Liver (tissue), 9 donors: ENCODE measurements around the gene C2orf69. TPM values are rescaled to one million over a fixed set of nuclear protein-coding genes. Genes with fewer than 3 reads are reported as not detected.

ENCODE experiments used
- DNase-seq: peaks from one replicate; pipeline ENCODE4 v3.0.0-alpha.2; 2017; ENCODE audit warnings: low spot score
- H3K27ac ChIP-seq, 2 donors: one replicate each; pipeline ENCODE4 v1.7.0; 2013; ENCODE audit warnings: inconsistent platforms in 2 of 2, low read length in 2 of 2, control low read depth in 1 of 2, low read depth in 1 of 2, mild to moderate bottlenecking in 1 of 2
- H3K27me3 ChIP-seq, 4 donors: one replicate each; pipeline versions ENCODE4 v1.6.1 to v1.7.0; 2013; ENCODE audit warnings: low read length in 3 of 4, inconsistent platforms in 1 of 4, mild to moderate bottlenecking in 1 of 4, moderate library complexity in 1 of 4; ENCODE audit not compliant: control insufficient read depth in 4 of 4, insufficient read depth in 4 of 4
- H3K36me3 ChIP-seq, 4 donors: one replicate each; pipeline versions ENCODE4 v1.6.1 to v1.7.0; 2013; ENCODE audit warnings: low read length in 3 of 4, mild to moderate bottlenecking in 3 of 4, low read depth in 1 of 4, moderate library complexity in 1 of 4; ENCODE audit not compliant: control insufficient read depth in 4 of 4, insufficient read depth in 3 of 4
- H3K4me1 ChIP-seq, 4 donors: one replicate each; pipeline versions ENCODE4 v1.6.1 to v1.7.0; 2013; ENCODE audit warnings: low read length in 3 of 4, mild to moderate bottlenecking in 3 of 4, moderate library complexity in 1 of 4; ENCODE audit not compliant: control insufficient read depth in 4 of 4, insufficient read depth in 4 of 4
- H3K4me3 ChIP-seq, 3 donors: one replicate each; pipeline versions ENCODE4 v1.6.1 to v1.7.0; 2013; ENCODE audit warnings: low read length in 3 of 3, control low read depth in 1 of 3, low read depth in 1 of 3, mild to moderate bottlenecking in 1 of 3
- H3K9ac ChIP-seq, 2 donors: one replicate each; pipeline ENCODE4 v1.7.0; 2013; ENCODE audit warnings: low read length in 2 of 2, mild to moderate bottlenecking in 2 of 2, moderate library complexity in 2 of 2, control low read depth in 1 of 2, low read depth in 1 of 2
- H3K9me3 ChIP-seq, 4 donors: one replicate each; pipeline versions ENCODE4 v1.6.1 to v1.7.0; 2013; ENCODE audit warnings: low read length in 3 of 4; ENCODE audit not compliant: control insufficient read depth in 4 of 4
- EGR1 ChIP-seq, 2 donors: IDR thresholded peaks; 2 replicates each; pipeline ENCODE4 v1.6.1; 2016 to 2018; ENCODE audit warnings: antibody characterized with exemption in 2 of 2, low read depth in 2 of 2
- FOXA1 ChIP-seq: IDR thresholded peaks from 2 replicates; pipeline ENCODE4 v1.6.1; 2016; ENCODE audit warnings: antibody characterized with exemption
- FOXA2 ChIP-seq: IDR thresholded peaks from 2 replicates; pipeline ENCODE4 v1.6.1; 2016; ENCODE audit warnings: antibody characterized with exemption
- GABPA ChIP-seq, 2 donors: IDR thresholded peaks in 1 of 2; conservative IDR thresholded peaks in 1 of 2; 2 replicates each; pipeline ENCODE4 v1.6.1; 2016; ENCODE audit warnings: antibody characterized with exemption in 2 of 2, mild to moderate bottlenecking in 1 of 2, moderate library complexity in 1 of 2
- HNF4A ChIP-seq, 2 donors: conservative IDR thresholded peaks; 2 replicates each; pipeline ENCODE4 v1.6.1; 2016; ENCODE audit warnings: antibody characterized with exemption in 2 of 2, mild to moderate bottlenecking in 2 of 2
- HNF4G ChIP-seq: IDR thresholded peaks from 2 replicates; pipeline ENCODE4 v1.6.1; 2016; ENCODE audit warnings: antibody characterized with exemption
- JUND ChIP-seq, 2 donors: IDR thresholded peaks; 2 replicates each; pipeline ENCODE4 v1.6.1; 2016; ENCODE audit warnings: antibody characterized with exemption in 2 of 2
- NR2F2 ChIP-seq: IDR thresholded peaks from 2 replicates; pipeline ENCODE4 v1.6.1; 2016; ENCODE audit warnings: antibody characterized with exemption
- RAD21 ChIP-seq, 2 donors: IDR thresholded peaks; 2 replicates each; pipeline ENCODE4 v1.6.1; 2016; ENCODE audit warnings: antibody characterized with exemption in 2 of 2, mild to moderate bottlenecking in 2 of 2
- RXRA ChIP-seq, 2 donors: IDR thresholded peaks; 2 replicates each; pipeline ENCODE4 v1.6.1; 2017 to 2018; ENCODE audit warnings: antibody characterized with exemption in 2 of 2, mild to moderate bottlenecking in 1 of 2
- SP1 ChIP-seq: IDR thresholded peaks from 2 replicates; pipeline ENCODE4 v1.6.1; 2018; ENCODE audit warnings: antibody characterized with exemption, mild to moderate bottlenecking
- TAF1 ChIP-seq: conservative IDR thresholded peaks from 2 replicates; pipeline ENCODE4 v1.6.1; 2016; ENCODE audit warnings: antibody characterized with exemption, mild to moderate bottlenecking
- YY1 ChIP-seq: IDR thresholded peaks from 2 replicates; pipeline ENCODE4 v1.6.1; 2016; ENCODE audit warnings: antibody characterized with exemption, mild to moderate bottlenecking
- WGBS: extraction: QIAGEN DNeasy Blood & Tissue Kit; methylation state at CpG from one replicate; pipeline ENCODE4 v1.1.7; 2013; 5-methylcytosine and 5-hydroxymethylcytosine counted together
- polyA plus RNA-seq, 2 donors: library from polyadenylated mRNA; stranded (reverse) in 1 of 2; unstranded in 1 of 2; fragments of 200-250 nt in 1 of 2; fragments of >200 nt in 1 of 2; fragmentation: Nextera tagmentation in 1 of 2; extraction: Ambion mirVana in 1 of 2; gene quantifications; one replicate each; pipeline versions ENCODE4 v1.2.1 to v1.2.3, GENCODE V29; 2013 to 2015
- total RNA-seq, 2 donors: library from RNA; depleted of rRNA; stranded (reverse); fragments of >200 nt; gene quantifications; one replicate each; pipeline ENCODE4 v1.2.3, GENCODE V29; 2014
- TF ChIP-seq, protein P1 (sequence below): fragments of 150-350 bp; IDR thresholded peaks from 2 replicates; pipeline ENCODE4 v1.5.1; 2017; ENCODE audit warnings: improper control_type of control experiment, low read depth, low read length; ENCODE audit not compliant: missing input control
- TF ChIP-seq, protein P2 (sequence below): IDR thresholded peaks from 2 replicates; pipeline ENCODE4 v1.6.1; 2016; ENCODE audit warnings: antibody characterized with exemption
- TF ChIP-seq, protein P3 (sequence below): IDR thresholded peaks from 2 replicates; pipeline ENCODE4 v1.6.1; 2016; ENCODE audit warnings: antibody characterized with exemption
- TF ChIP-seq, protein P4 (sequence below): IDR thresholded peaks from 2 replicates; pipeline ENCODE4 v1.6.1; 2016; ENCODE audit warnings: antibody characterized with exemption
- TF ChIP-seq, protein P5 (sequence below): IDR thresholded peaks from 2 replicates; pipeline ENCODE4 v1.6.1; 2016; ENCODE audit warnings: antibody characterized with exemption, mild to moderate bottlenecking
- donor health status: healthy.
- donor health status: healthy.
- donor health status: healthy.
- donor health status: healthy.
- donor health status: healthy.

C2orf69 gene
- total and polyA plus RNA-seq, 4 donors: 4.3 to 9.1 (median 6.2) TPM

DNA sequence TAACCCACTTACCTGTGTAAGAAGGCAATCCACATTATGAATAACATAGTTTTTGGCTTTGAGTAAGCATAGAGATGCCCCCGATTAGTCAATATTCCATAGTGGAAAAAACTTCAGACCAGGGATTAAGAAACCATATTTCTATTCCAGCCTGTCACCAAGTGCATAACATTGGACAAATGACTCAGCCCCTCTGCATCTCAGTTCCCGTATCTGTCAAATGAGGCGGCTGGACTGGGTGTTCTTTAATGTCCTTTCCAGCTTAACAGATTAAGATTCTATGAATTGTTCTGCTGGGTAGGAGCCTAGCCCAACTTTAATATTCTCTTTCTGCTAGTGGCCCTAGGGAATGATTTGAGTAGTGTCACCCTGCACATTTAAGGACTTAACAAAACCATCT is 48.3 kb upstream of the C2orf69 start:
- no peaks in the 10 kb centered on the region for H3K27me3 ChIP-seq
- no peak for DNase-seq
- TF ChIP-seq, protein P1, sequence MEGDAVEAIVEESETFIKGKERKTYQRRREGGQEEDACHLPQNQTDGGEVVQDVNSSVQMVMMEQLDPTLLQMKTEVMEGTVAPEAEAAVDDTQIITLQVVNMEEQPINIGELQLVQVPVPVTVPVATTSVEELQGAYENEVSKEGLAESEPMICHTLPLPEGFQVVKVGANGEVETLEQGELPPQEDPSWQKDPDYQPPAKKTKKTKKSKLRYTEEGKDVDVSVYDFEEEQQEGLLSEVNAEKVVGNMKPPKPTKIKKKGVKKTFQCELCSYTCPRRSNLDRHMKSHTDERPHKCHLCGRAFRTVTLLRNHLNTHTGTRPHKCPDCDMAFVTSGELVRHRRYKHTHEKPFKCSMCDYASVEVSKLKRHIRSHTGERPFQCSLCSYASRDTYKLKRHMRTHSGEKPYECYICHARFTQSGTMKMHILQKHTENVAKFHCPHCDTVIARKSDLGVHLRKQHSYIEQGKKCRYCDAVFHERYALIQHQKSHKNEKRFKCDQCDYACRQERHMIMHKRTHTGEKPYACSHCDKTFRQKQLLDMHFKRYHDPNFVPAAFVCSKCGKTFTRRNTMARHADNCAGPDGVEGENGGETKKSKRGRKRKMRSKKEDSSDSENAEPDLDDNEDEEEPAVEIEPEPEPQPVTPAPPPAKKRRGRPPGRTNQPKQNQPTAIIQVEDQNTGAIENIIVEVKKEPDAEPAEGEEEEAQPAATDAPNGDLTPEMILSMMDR: no peak
- TF ChIP-seq, protein P2, sequence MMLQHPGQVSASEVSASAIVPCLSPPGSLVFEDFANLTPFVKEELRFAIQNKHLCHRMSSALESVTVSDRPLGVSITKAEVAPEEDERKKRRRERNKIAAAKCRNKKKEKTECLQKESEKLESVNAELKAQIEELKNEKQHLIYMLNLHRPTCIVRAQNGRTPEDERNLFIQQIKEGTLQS: no peak
- TF ChIP-seq NR2F2: no peak
- no peak for TF ChIP-seq RAD21 (IDR thresholded peaks at IDR 0.05)
- TF ChIP-seq GABPA (IDR thresholded peaks at IDR 0.05 in 1 of 2, conservative IDR thresholded peaks at IDR 0.05 in 1 of 2): no peak
- no peak for TF ChIP-seq YY1
- no peak for TF ChIP-seq EGR1 (IDR thresholded peaks at IDR 0.05; ENCODE audit: low read depth in 2 of 2)
- TF ChIP-seq HNF4A (conservative IDR thresholded peaks at IDR 0.05): no peak
- TF ChIP-seq TAF1: no peak
- no peak for TF ChIP-seq FOXA2
- TF ChIP-seq, protein P3, sequence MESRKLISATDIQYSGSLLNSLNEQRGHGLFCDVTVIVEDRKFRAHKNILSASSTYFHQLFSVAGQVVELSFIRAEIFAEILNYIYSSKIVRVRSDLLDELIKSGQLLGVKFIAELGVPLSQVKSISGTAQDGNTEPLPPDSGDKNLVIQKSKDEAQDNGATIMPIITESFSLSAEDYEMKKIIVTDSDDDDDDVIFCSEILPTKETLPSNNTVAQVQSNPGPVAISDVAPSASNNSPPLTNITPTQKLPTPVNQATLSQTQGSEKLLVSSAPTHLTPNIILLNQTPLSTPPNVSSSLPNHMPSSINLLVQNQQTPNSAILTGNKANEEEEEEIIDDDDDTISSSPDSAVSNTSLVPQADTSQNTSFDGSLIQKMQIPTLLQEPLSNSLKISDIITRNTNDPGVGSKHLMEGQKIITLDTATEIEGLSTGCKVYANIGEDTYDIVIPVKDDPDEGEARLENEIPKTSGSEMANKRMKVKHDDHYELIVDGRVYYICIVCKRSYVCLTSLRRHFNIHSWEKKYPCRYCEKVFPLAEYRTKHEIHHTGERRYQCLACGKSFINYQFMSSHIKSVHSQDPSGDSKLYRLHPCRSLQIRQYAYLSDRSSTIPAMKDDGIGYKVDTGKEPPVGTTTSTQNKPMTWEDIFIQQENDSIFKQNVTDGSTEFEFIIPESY: no peak
- TF ChIP-seq, protein P4, sequence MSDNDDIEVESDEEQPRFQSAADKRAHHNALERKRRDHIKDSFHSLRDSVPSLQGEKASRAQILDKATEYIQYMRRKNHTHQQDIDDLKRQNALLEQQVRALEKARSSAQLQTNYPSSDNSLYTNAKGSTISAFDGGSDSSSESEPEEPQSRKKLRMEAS: no peak
- no peak for TF ChIP-seq SP1
- no peak for TF ChIP-seq FOXA1
- TF ChIP-seq RXRA (IDR thresholded peaks at IDR 0.05): no peak
- TF ChIP-seq, protein P5, sequence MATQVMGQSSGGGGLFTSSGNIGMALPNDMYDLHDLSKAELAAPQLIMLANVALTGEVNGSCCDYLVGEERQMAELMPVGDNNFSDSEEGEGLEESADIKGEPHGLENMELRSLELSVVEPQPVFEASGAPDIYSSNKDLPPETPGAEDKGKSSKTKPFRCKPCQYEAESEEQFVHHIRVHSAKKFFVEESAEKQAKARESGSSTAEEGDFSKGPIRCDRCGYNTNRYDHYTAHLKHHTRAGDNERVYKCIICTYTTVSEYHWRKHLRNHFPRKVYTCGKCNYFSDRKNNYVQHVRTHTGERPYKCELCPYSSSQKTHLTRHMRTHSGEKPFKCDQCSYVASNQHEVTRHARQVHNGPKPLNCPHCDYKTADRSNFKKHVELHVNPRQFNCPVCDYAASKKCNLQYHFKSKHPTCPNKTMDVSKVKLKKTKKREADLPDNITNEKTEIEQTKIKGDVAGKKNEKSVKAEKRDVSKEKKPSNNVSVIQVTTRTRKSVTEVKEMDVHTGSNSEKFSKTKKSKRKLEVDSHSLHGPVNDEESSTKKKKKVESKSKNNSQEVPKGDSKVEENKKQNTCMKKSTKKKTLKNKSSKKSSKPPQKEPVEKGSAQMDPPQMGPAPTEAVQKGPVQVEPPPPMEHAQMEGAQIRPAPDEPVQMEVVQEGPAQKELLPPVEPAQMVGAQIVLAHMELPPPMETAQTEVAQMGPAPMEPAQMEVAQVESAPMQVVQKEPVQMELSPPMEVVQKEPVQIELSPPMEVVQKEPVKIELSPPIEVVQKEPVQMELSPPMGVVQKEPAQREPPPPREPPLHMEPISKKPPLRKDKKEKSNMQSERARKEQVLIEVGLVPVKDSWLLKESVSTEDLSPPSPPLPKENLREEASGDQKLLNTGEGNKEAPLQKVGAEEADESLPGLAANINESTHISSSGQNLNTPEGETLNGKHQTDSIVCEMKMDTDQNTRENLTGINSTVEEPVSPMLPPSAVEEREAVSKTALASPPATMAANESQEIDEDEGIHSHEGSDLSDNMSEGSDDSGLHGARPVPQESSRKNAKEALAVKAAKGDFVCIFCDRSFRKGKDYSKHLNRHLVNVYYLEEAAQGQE: no peak
- no peak for TF ChIP-seq JUND (IDR thresholded peaks at IDR 0.05)
- no peak overlapping the region for H3K9ac ChIP-seq
- H3K9me3 ChIP-seq: no peaks in the 10 kb centered on the region
- H3K4me1 ChIP-seq: no peaks in the 10 kb centered on the region
- no peak overlapping the region for H3K4me3 ChIP-seq
- no peaks in the 10 kb centered on the region for H3K36me3 ChIP-seq
- 87% methylated on average over 3 of the region's 3 CpGs for WGBS
- H3K27ac ChIP-seq: no peak overlapping the region

DNA sequence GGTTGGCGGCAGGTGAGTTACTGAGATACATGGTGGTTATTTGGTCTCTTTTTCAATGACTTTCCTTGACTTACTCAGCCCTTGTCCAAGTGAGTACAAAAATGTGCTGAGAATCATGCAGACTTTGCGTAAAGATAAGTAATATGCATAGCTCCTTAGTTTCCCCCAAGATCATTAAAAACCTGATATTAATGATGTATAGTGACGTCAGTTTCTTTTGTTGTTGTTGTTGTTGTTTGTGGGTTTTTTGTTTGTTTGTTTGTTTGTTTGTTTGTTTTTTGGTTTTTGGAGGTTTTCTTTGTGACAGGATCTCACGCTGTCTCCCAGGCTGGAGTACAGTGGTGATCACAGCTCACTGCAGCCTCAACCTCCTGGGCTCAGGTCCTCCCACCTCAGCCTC is 45.2 kb upstream of the C2orf69 start:
- DNase-seq: no peak
- WGBS: 95% methylated on average over 4 of the region's 4 CpGs
- H3K9me3 ChIP-seq: no peaks in the 10 kb centered on the region
- H3K9ac ChIP-seq: no peak overlapping the region
- no peak for TF ChIP-seq FOXA2
- TF ChIP-seq, protein P4: no peak
- no peak for TF ChIP-seq RAD21 (IDR thresholded peaks at IDR 0.05)
- TF ChIP-seq SP1: no peak
- TF ChIP-seq, protein P2: no peak
- TF ChIP-seq NR2F2: no peak
- no peak for TF ChIP-seq HNF4G
- TF ChIP-seq, protein P1: no peak
- no peak for TF ChIP-seq TAF1
- no peak for TF ChIP-seq EGR1 (IDR thresholded peaks at IDR 0.05; ENCODE audit: low read depth in 2 of 2)
- no peak overlapping the region for H3K27ac ChIP-seq
- H3K36me3 ChIP-seq: no peaks in the 10 kb centered on the region
- H3K4me1 ChIP-seq: no peaks in the 10 kb centered on the region
- no peak overlapping the region for H3K4me3 ChIP-seq
- H3K27me3 ChIP-seq: no peaks in the 10 kb centered on the region
